Panc1 (cell line): ENCODE data around the gene PHF10.

Experiments used
- CTCF ChIP-seq: fragments of 450-650 bp; IDR thresholded peaks from 2 replicates; pipeline ENCODE4 v1.5.1; 2017; ENCODE audit warnings: mild to moderate bottlenecking
- REST ChIP-seq, 2 experiments: IDR thresholded peaks; 2 replicates each; pipeline ENCODE4 v1.6.1; 2011 to 2012; ENCODE audit warnings: low read depth in 2 of 2, control low read depth in 1 of 2, low read length in 1 of 2, mild to moderate bottlenecking in 1 of 2, moderate library complexity in 1 of 2; ENCODE audit not compliant: insufficient read depth in 1 of 2
- SIN3A ChIP-seq: IDR thresholded peaks from 2 replicates; pipeline ENCODE4 v1.6.1; 2012; ENCODE audit warnings: low read depth, mild to moderate bottlenecking, low read length, moderate library complexity, borderline replicate concordance; ENCODE audit not compliant: insufficient read depth

- TF ChIP-seq CTCF = no peak
- no peak for TF ChIP-seq REST (IDR thresholded peaks at IDR 0.05; ENCODE audit: insufficient read depth in 1 of 2, low read depth in 2 of 2, low read length in 1 of 2)
- no peak for TF ChIP-seq SIN3A
Measured at GRCh38 chr6:169667716-169668115, 56.6 kb downstream of the PHF10 start.
